Pancreas (tissue), 10 donors: Measurements from ENCODE around the gene ATG4C. TPM values are rescaled to one million over a fixed set of nuclear protein-coding genes. Genes with fewer than 3 reads are reported as not detected.
"Not testable (repeated sequence)": the region's sequence is repeated elsewhere in the genome, so short reads cannot be mapped to it uniquely, and the experiment has no call there.

Source experiments
- ATAC-seq, 4 donors: fragments of 200-7000 bp; cut with Tn5 transposase; one replicate each; pipeline versions ENCODE4 v1.8.0 to v1.9.1; 2020; ENCODE audit warnings: mild to moderate bottlenecking in 4 of 4, moderate library complexity in 4 of 4
- DNase-seq, 6 donors: peaks; one replicate each; pipeline ENCODE4 v3.0.0-alpha.2; 2020
- FAIRE-seq: peaks from 2 replicates; lab custom pipeline; 2012; peaks lifted over from hg19 to GRCh38; lab: Jason Lieb, UNC
- H3K27ac ChIP-seq, 4 donors: fragments of 200-600 bp; sonication (generic); 1 replicate in 3 of 4; 2 replicates in 1 of 4; pipeline versions ENCODE4 v1.5.0 to v1.8.0; 2020
- H3K27me3 ChIP-seq, 4 donors: fragments of 200-600 bp; one replicate each; pipeline ENCODE4 v1.8.0; 2021
- H3K36me3 ChIP-seq, 3 donors: fragments of 200-600 bp; sonication (generic) in 1 of 3; one replicate each; pipeline versions ENCODE4 v1.5.0 to v1.8.0; 2020 to 2021
- H3K4me1 ChIP-seq, 3 donors: fragments of 200-600 bp; one replicate each; pipeline ENCODE4 v1.8.0; 2021
- H3K4me3 ChIP-seq, 4 donors: fragments of 200-600 bp; sonication (generic) in 2 of 4; one replicate each; pipeline versions ENCODE4 v1.5.0 to v1.8.0; 2020 to 2021
- H3K9me3 ChIP-seq, 4 donors: fragments of 200-600 bp; one replicate each; pipeline ENCODE4 v1.8.0; 2021
- WGBS, 2 donors: extraction: QIAGEN DNeasy Blood & Tissue Kit; methylation state at CpG; one replicate each; pipeline ENCODE4 v1.1.7; 2013; 5-methylcytosine and 5-hydroxymethylcytosine counted together
- intact Hi-C, 3 donors: fragments of 100-400 bp; cut with DNase I; formaldehyde crosslinking; loops; one replicate each; pipeline versions ENCODE4 v1.11.1 to v1.14.2; 2022
- polyA plus RNA-seq, 2 donors: library from polyadenylated mRNA; stranded (reverse); fragments of 200-250 nt; gene quantifications; one replicate each; pipeline ENCODE4 v1.2.3, GENCODE V29; 2013
- total RNA-seq, 6 donors: library from RNA; stranded (reverse); fragmentation: NEBNext Ultra II Directional in 4 of 6; extraction: Animal tissue kit (Norgen Biotek cat#: 25700) in 4 of 6; gene quantifications; one replicate each; pipeline versions ENCODE4 v1.2.1 to v1.2.4, GENCODE V29; 2021 to 2023
- TF ChIP-seq, protein P1 (sequence below), 4 donors: fragments of 200-600 bp; sonication (generic) in 3 of 4; IDR thresholded peaks; one replicate each; pipeline versions ENCODE4 v1.5.0 to v1.8.0; 2021; ENCODE audit warnings: antibody characterized with exemption in 4 of 4
- donor health status: healthy with polysubstance abuse.
- donor health status: DM: no; HTN: no; CAD: no; lungs with moderate emphysema.
- donor health status: DM: no; HTN: no; CAD: no.
- donor health status: control.
- donor health status: control.
- donor health status: Bipolar disorder and iron deficiency.
- donor health status: DM: yes; HTN: yes; CAD: no.
- donor health status: DM: no; HTN: no; CAD: no.
- donor health status: DM: no; HTN: no; CAD: no.
- donor health status: DM: yes; HTN: yes; CAD: no.

ATG4C gene
- total and polyA plus RNA-seq, 8 donors = 2.3 to 10.2 (median 6.1) TPM

- intact Hi-C loops = no loop called here
- DNase-seq (no peak), FAIRE-seq (no peak), ATAC-seq (no peak)
- Histone ChIP-seq H3K27ac (no peak overlapping the region), H3K9me3 (no peaks in the 10 kb centered on the region), H3K36me3 (no peaks in the 10 kb centered on the region), H3K27me3 (no peaks in the 10 kb centered on the region), H3K4me3 (no peak overlapping the region), H3K4me1 (no peaks in the 10 kb centered on the region)
- WGBS, 2 donors = 60 to 61% methylated on average over 3 of the region's 3 CpGs
- TF ChIP-seq, protein P1, sequence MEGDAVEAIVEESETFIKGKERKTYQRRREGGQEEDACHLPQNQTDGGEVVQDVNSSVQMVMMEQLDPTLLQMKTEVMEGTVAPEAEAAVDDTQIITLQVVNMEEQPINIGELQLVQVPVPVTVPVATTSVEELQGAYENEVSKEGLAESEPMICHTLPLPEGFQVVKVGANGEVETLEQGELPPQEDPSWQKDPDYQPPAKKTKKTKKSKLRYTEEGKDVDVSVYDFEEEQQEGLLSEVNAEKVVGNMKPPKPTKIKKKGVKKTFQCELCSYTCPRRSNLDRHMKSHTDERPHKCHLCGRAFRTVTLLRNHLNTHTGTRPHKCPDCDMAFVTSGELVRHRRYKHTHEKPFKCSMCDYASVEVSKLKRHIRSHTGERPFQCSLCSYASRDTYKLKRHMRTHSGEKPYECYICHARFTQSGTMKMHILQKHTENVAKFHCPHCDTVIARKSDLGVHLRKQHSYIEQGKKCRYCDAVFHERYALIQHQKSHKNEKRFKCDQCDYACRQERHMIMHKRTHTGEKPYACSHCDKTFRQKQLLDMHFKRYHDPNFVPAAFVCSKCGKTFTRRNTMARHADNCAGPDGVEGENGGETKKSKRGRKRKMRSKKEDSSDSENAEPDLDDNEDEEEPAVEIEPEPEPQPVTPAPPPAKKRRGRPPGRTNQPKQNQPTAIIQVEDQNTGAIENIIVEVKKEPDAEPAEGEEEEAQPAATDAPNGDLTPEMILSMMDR (IDR thresholded peaks at IDR 0.05) = no peak
These were observed 8.8 kb upstream of the ATG4C start for GRCh38 chr1:62774971-62775595.

DNA sequence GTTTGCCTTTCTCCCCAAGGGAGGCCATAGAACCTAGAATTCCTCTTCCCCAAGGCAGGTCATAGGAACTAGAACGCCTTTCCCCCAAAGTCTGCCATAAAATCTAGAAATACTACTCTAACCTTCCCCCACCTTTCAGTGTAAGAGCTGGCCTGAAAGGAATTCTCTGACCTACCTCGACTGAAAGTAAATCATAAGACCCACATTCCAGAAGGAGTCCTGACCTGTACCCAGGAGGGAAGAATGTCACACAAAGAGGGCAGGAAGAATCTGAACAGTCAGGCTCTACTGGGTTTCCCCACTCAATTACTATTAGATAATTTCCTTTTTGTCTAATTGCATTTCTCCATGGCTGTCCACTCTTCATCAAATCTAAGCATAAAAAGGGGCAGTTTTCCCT is 5.7 kb upstream of the ATG4C start:
- no peak for DNase-seq
- intact Hi-C loops = no loop called here
- WGBS, 2 donors = 47 to 50% methylated on average over 2 of the region's 2 CpGs

GRCh38 chr1:62781841-62782543 is 1.9 kb upstream of the ATG4C start:
- 49 to 63% methylated on average over 3 of the region's 3 CpGs for WGBS, 2 donors
- Histone ChIP-seq H3K27ac (no peak overlapping the region), H3K4me3 (no peak overlapping the region), H3K9me3 (no peaks in the 10 kb centered on the region), H3K36me3 (no peaks in the 10 kb centered on the region), H3K27me3 (no peaks in the 10 kb centered on the region), H3K4me1 (peaks cover 2 to 9% (median 9%) of the 10 kb centered on the region in 3 donors)
- intact Hi-C loops = no loop called here
- no peak for ATAC-seq
- TF ChIP-seq, protein P1 (IDR thresholded peaks at IDR 0.05) = no peak
- FAIRE-seq = no peak
- DNase-seq = no peak

More for the DNA sequence above, 5.7 kb upstream of the ATG4C start:
- TF ChIP-seq, protein P1 (IDR thresholded peaks at IDR 0.05) = no peak
- ATAC-seq = no peak
- Histone ChIP-seq H3K27me3 (no peaks in the 10 kb centered on the region), H3K9me3 (no peaks in the 10 kb centered on the region), H3K27ac (no peak overlapping the region), H3K4me3 (no peak overlapping the region), H3K36me3 (no peaks in the 10 kb centered on the region), H3K4me1 (no peaks in the 10 kb centered on the region)
- FAIRE-seq = no peak

DNA sequence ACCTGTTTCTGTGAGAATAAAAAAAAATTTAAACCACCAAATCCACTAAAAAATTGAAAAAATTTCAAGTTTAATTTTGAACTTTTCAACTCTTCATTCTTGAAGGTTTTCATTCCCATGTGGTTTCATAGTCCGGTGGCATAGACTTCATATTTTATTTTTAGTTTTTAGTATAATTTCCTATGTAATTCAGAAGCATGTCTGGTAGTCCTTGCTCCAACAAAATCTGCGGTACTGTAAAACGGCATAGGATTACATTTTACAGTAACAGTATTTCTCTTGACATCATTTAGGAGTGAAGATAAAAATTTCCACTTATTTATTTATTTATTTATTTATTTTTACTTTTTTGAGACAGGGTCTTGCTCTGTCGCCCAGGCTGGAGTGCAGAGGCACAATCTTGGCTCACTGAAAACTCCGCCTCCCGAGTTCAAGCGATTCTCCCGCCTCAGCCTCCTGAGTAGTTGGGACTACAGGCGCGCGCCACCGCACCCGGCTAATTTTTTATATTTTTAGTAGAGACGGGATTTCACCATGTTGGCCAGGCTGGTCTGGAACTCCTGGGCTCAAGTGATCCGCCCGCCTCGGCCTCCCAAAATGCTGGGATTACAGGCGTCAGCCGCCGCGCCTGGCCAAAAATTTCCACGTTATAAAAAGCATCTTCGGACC is 1.3 kb upstream of the ATG4C start:
- ATAC-seq, H3K27ac ChIP-seq, H3K36me3 ChIP-seq, H3K4me1 ChIP-seq, FAIRE-seq, intact Hi-C loops, H3K27me3 ChIP-seq, H3K9me3 ChIP-seq: not testable (repeated sequence)
- peak in 3 of 6 donors; percentile 9 to 28 (median 21) for DNase-seq
- peak overlapping the region in 2 of 4 donors; percentile 69 to 81 for H3K4me3 ChIP-seq
- WGBS, 2 donors = 86 to 91% methylated on average over 23 of the region's 23 CpGs

DNA sequence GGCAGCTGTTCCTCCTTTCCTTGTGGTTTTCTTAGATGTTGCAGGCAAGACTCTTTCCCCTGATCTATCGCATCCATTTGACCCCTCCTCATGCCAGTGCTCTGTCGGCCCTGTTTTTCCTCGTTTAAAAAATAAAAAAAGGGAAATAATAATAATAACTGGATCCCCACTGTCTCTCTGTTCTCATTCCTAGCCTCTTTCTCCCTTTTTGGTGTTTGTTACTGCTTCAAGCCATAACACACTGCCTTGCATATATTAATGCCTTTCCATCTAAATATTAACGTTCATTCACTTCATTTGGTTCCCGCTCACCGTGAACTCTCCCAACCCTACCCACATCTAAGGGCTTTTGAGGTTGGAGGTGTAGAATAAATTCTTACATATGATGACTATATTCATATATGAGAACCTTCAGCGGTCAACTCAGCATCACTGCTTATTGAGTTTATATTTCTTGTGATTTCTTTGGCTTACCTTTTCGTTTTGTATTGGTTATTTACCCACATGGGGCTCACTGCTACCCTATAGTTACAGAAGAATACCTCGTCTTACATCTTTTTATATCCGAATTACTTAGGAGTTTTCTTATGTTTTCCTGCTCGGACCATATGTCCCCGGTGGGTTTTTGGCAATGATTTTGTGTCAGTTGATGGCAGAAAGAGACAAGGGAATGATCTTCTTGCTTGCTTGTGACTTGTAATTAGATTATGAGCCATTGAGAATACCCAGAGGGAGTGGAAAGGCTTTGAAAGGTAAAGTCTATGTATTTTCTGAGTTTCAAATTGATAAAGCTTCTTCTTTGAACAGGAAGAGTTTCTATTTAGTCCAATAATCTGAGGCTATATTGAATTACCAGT is 805 bp downstream of the ATG4C start:
- no peaks in the 10 kb centered on the region for H3K36me3 ChIP-seq
- 5 to 7% methylated on average over 12 of the region's 12 CpGs for WGBS, 2 donors
- DNase-seq (no peak), FAIRE-seq (no peak), ATAC-seq (peak; percentile 35 to 64 (median 50))
- H3K4me3 ChIP-seq = peak overlapping the region; percentile 51 to 81 (median 65)
- intact Hi-C loops = no loop called here
- H3K27me3 ChIP-seq = no peaks in the 10 kb centered on the region
- peaks cover 2 to 9% (median 9%) of the 10 kb centered on the region in 3 donors for H3K4me1 ChIP-seq
- TF ChIP-seq, protein P1 (IDR thresholded peaks at IDR 0.05) = no peak
- no peaks in the 10 kb centered on the region for H3K9me3 ChIP-seq
- H3K27ac ChIP-seq = peak overlapping the region; percentile 60 to 89 (median 77)
